Sigmoid colon (tissue), 4 donors: ENCODE data around the gene LRFN2.

ENCODE experiments used
- CTCF ChIP-seq, 4 experiments: fragments of 450-650 bp in 3 of 4; fragments of 200-600 bp in 1 of 4; IDR thresholded peaks; one replicate each; pipeline ENCODE4 v1.5.1; 2016 to 2019; ENCODE audit warnings: antibody characterized with exemption in 4 of 4, mild to moderate bottlenecking in 3 of 4, moderate library complexity in 2 of 4
- POLR2A ChIP-seq, 2 donors: fragments of 450-650 bp; IDR thresholded peaks; one replicate each; pipeline ENCODE4 v1.6.1; 2016; ENCODE audit warnings: antibody characterized with exemption in 2 of 2, mild to moderate bottlenecking in 2 of 2, moderate library complexity in 2 of 2
- POLR2AphosphoS5 ChIP-seq, 4 donors: sonication (generic); formaldehyde crosslinking; IDR thresholded peaks; one replicate each; pipeline ENCODE4 v1.6.1; 2017; ENCODE audit warnings: antibody characterized with exemption in 4 of 4

GRCh38 chr6:40359808-40360207 is 227.4 kb downstream of the LRFN2 start:
- TF ChIP-seq CTCF (IDR thresholded peaks at IDR 0.05) (no peak), POLR2AphosphoS5 (IDR thresholded peaks at IDR 0.05) (no peak), POLR2A (IDR thresholded peaks at IDR 0.05) (no peak)
